AG04450 (cell line): Measurements from ENCODE around the gene COL26A1. TPM values are rescaled to one million over a fixed set of nuclear protein-coding genes. Genes with fewer than 3 reads are reported as not detected.
"Not testable (repeated sequence)": the region's sequence is repeated elsewhere in the genome, so short reads cannot be mapped to it uniquely, and the experiment has no call there.

Experiments
- CTCF ChIA-PET: fragments of 300-600, 350-600 bp; formaldehyde crosslinking; extraction: SDS; loops from one replicate; lab custom pipeline; 2022; ENCODE audit warnings: antibody characterized with exemption, inconsistent platforms; lab: Charles Lee
- POLR2A ChIA-PET: fragments of 350-600 bp; formaldehyde crosslinking; extraction: SDS; loops from one replicate; lab custom pipeline; 2021; ENCODE audit warnings: antibody characterized with exemption, inconsistent platforms; lab: Yijun Ruan, JAX
- DNase-seq: peaks from one replicate; pipeline ENCODE4 v3.0.0-alpha.2; 2011; ENCODE audit warnings: low read depth, low spot score
- H3K27ac ChIP-seq: one replicate; pipeline ENCODE4 v1.5.1; 2012; ENCODE audit warnings: low read depth, low read length, control low read depth
- H3K27me3 ChIP-seq: one replicate; pipeline ENCODE4 v1.6.0; 2012; ENCODE audit warnings: low read length; ENCODE audit not compliant: control insufficient read depth, insufficient read depth
- H3K4me3 ChIP-seq: 2 replicates; pipeline ENCODE4 v1.5.1; 2011; ENCODE audit warnings: mild to moderate bottlenecking, low read depth, low read length, control low read depth
- H3K9me3 ChIP-seq: 2 replicates; pipeline ENCODE4 v1.5.1; 2012; ENCODE audit warnings: low read length; ENCODE audit not compliant: control insufficient read depth, insufficient read depth
- CTCF ChIP-seq: IDR thresholded peaks from 2 replicates; pipeline ENCODE4 v1.5.1; 2011; ENCODE audit warnings: low read depth, low read length, control low read depth, inconsistent platforms
- polyA plus RNA-seq: library from polyadenylated mRNA; depleted of rRNA; stranded (reverse); fragments of >200 nt; gene quantifications from 2 replicates; pipeline ENCODE4 v1.2.3, GENCODE V29; 2011; rRNA removed
- small RNA-seq: library from RNA; depleted of rRNA; stranded (forward); fragments of <200 nt; gene quantifications from one replicate; pipeline ENCODE3, GENCODE V24; 2012; ENCODE audit warnings: low read depth; ENCODE audit not compliant: insufficient read length

COL26A1 gene
- polyA plus RNA-seq, 1 experiment = 0.06 TPM

- Histone ChIP-seq H3K27ac (no peak overlapping the region), H3K4me3 (no peak overlapping the region), H3K27me3 (peaks cover 10% of the 10 kb centered on the region), H3K9me3 (no peaks in the 10 kb centered on the region; the same call in 1 of the 2 replicates)
- POLR2A ChIA-PET = no interaction called here
- CTCF ChIA-PET = interaction anchor here (0.7 to 2.2 kb wide), 4 partner anchors 10 to 668 kb away, joined by 3 to 16 read pairs (median 4); no protein-coding TSS in a partner anchor
- TF ChIP-seq CTCF = no peak
- DNase-seq = no peak
Observed at GRCh38 chr7:101604331-101604933, 241.8 kb downstream of the COL26A1 start.

GRCh38 chr7:101604934-101605332, 242.3 kb downstream of the COL26A1 start:
- H3K27ac ChIP-seq, H3K9me3 ChIP-seq, H3K27me3 ChIP-seq, DNase-seq, H3K4me3 ChIP-seq: not testable (repeated sequence)
- ChIA-PET CTCF (interaction anchor here (0.6 kb wide), 1 partner anchor 125 kb away, joined by 3 read pairs; no protein-coding TSS in a partner anchor), POLR2A (interaction anchor here (0.6 kb wide), 1 partner anchor 266 kb away, joined by 4 read pairs; no protein-coding TSS in a partner anchor)

- no peaks in the 10 kb centered on the region; the same call in 1 of the 2 replicates for H3K9me3 ChIP-seq
Observed at GRCh38 chr7:101605611-101606497, 243.2 kb downstream of the COL26A1 start.

GRCh38 chr7:101606498-101606923, 243.8 kb downstream of the COL26A1 start:
- POLR2A ChIA-PET = no interaction called here
- DNase-seq = no peak
- CTCF ChIA-PET = no interaction called here

More at GRCh38 chr7:101605611-101606497, 243.2 kb downstream of the COL26A1 start:
- peaks cover 10% of the 10 kb centered on the region for H3K27me3 ChIP-seq
- H3K27ac ChIP-seq = no peak overlapping the region
- DNase-seq = no peak
- ChIA-PET POLR2A (interaction anchor here (0.6 kb wide), 1 partner anchor 267 kb away, joined by 4 read pairs; no protein-coding TSS in a partner anchor), CTCF (interaction anchor here (0.6 kb wide), 1 partner anchor 159 kb away, joined by 4 read pairs; no protein-coding TSS in a partner anchor)
- no peak for TF ChIP-seq CTCF
- no peak overlapping the region for H3K4me3 ChIP-seq

More at GRCh38 chr7:101606498-101606923, 243.8 kb downstream of the COL26A1 start:
- Histone ChIP-seq H3K9me3 (no peaks in the 10 kb centered on the region; the same call in 1 of the 2 replicates), H3K27me3 (peaks cover 10% of the 10 kb centered on the region), H3K4me3 (no peak overlapping the region), H3K27ac (no peak overlapping the region)
- no peak for TF ChIP-seq CTCF

Small RNAs within 50 kb of the gene (small RNA-seq; reads per million reads assigned to genes)
- gene AC004965.1 = not detected

Other genes starting within 250 kb of the COL26A1 start
- 356 and 417 TPM in 2 replicates for gene SERPINE1, start 235.8 kb upstream of the COL26A1 start, polyA plus RNA-seq
- 197 and 227 TPM in 2 replicates for gene AP1S1, start 208.4 kb upstream of the COL26A1 start, polyA plus RNA-seq
- gene VGF, start 197.3 kb upstream of the COL26A1 start, polyA plus RNA-seq = 0.16 and 0.38 TPM in 2 replicates
- gene NAT16, start 182.6 kb upstream of the COL26A1 start, polyA plus RNA-seq = 0.02 and 0.05 TPM in 2 replicates
- not detected in 2 replicates for gene MOGAT3, start 161.8 kb upstream of the COL26A1 start, polyA plus RNA-seq
- 60.6 and 86.9 TPM in 2 replicates for gene PLOD3, start 145.3 kb upstream of the COL26A1 start, polyA plus RNA-seq
- gene ZNHIT1, start 144.7 kb upstream of the COL26A1 start, polyA plus RNA-seq = 36.0 and 46.2 TPM in 2 replicates
- gene CLDN15, start 125.1 kb upstream of the COL26A1 start, polyA plus RNA-seq = 3.0 and 3.3 TPM in 2 replicates
- gene FIS1, start 117.8 kb upstream of the COL26A1 start, polyA plus RNA-seq = 170 and 198 TPM in 2 replicates
- gene IFT22, start 41.1 kb upstream of the COL26A1 start, polyA plus RNA-seq = 42.5 and 47.4 TPM in 2 replicates